GM12801 (cell line): ENCODE measurements around the gene TNIP2.

ENCODE experiments used
- CTCF ChIP-seq: IDR thresholded peaks from one replicate; pipeline ENCODE4 v1.5.1; 2011; ENCODE audit warnings: control low read depth; ENCODE audit not compliant: insufficient read length; ENCODE audit errors: extremely low read depth

TNIP2 gene

GRCh38 chr4:2795300-2795892, 39.3 kb upstream of the TNIP2 start:
- TF ChIP-seq CTCF = no peak

- TF ChIP-seq CTCF = no peak
These were observed 38.6 kb upstream of the TNIP2 start for GRCh38 chr4:2794486-2795299.

- no peak for TF ChIP-seq CTCF
These were observed 37.7 kb upstream of the TNIP2 start for GRCh38 chr4:2793586-2794485.

GRCh38 chr4:2792711-2793585, 36.8 kb upstream of the TNIP2 start, which contains the start of gene SH3BP2:
Gene SH3BP2 (plus strand): TSS chr4:2793085. CDS start chr4:2820618, 27,533 bp downstream.
- TF ChIP-seq CTCF = no peak

- TF ChIP-seq CTCF = no peak
These were observed 36.2 kb upstream of the TNIP2 start for GRCh38 chr4:2792396-2792710.

- no peak for TF ChIP-seq CTCF
These were observed 35.6 kb upstream of the TNIP2 start for GRCh38 chr4:2791518-2792395.
